IPS-18c (cell line): ENCODE data around the gene TYW5.
A peak's percentile ranks its signal among the peaks of the same experiment; 100 is the strongest.

Experiments used
- H3K4me3 ChIP-seq: 2 replicates; pipeline ENCODE4 v1.7.0; 2013; ENCODE audit warnings: low read depth, mild to moderate bottlenecking, low read length, moderate library complexity; ENCODE audit not compliant: insufficient read depth
- H3K9me3 ChIP-seq: one replicate; pipeline ENCODE4 v1.6.1; 2013; ENCODE audit warnings: mild to moderate bottlenecking, low read length, moderate library complexity; ENCODE audit not compliant: control insufficient read depth, insufficient read depth

The TYW5 gene, protein sequence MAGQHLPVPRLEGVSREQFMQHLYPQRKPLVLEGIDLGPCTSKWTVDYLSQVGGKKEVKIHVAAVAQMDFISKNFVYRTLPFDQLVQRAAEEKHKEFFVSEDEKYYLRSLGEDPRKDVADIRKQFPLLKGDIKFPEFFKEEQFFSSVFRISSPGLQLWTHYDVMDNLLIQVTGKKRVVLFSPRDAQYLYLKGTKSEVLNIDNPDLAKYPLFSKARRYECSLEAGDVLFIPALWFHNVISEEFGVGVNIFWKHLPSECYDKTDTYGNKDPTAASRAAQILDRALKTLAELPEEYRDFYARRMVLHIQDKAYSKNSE

DNA sequence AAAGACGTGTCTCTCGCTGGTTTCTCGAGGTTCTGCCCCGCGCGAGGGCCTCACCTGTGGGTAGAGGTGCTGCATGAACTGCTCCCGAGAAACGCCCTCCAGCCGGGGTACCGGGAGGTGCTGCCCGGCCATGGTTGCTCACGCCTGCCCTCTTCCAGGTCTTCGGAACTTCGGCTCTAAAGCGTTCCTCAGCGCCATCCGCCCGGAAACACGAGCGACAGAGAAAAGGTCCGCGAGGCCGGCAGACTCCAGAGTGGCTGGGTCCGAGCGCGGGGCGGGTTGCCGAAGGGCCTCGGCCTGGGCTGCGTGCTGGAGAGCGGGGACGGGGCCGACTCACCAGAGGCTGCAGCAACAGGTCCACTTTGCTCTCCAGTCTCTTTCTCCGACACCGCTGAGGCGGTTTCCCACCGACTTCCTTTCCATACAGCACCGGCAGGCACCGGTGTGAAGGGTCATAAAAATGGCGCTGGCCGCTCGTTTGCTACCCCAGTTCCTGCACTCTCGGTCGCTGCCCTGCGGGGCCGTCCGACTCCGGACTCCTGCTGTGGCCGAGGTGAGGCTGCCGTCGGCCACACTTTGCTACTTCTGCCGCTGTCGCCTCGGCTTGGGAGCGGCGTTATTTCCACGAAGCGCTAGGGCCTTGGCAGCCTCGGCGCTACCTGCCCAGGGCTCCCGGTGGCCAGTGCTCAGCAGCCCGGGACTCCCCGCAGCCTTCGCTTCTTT lies at the start of gene TYW5, which contains the start of gene MAIP1:
TSS of gene TYW5 (minus strand) at position 153 of the 723 bp plus-strand sequence. CDS start at position 132, 21 bp downstream.
TSS of gene MAIP1 (plus strand) at position 244 of the 723 bp plus-strand sequence. CDS start at position 461, 217 bp downstream.
- Histone ChIP-seq H3K4me3 (peak within 1 kb of the TSS; percentile 97), H3K9me3 (no peaks in the 10 kb centered on the region)

GRCh38 chr2:200003444-200003843 lies 48.2 kb upstream of the TYW5 start:
- no peak overlapping the region for H3K4me3 ChIP-seq
- H3K9me3 ChIP-seq = no peaks in the 10 kb centered on the region

- H3K4me3 ChIP-seq = no peak overlapping the region
- H3K9me3 ChIP-seq = no peaks in the 10 kb centered on the region
Observed at GRCh38 chr2:200000444-200001163, 45.3 kb upstream of the TYW5 start.

- Histone ChIP-seq H3K4me3 (no peak overlapping the region), H3K9me3 (no peaks in the 10 kb centered on the region)
Observed at GRCh38 chr2:199999166-199999565, 43.9 kb upstream of the TYW5 start.

DNA sequence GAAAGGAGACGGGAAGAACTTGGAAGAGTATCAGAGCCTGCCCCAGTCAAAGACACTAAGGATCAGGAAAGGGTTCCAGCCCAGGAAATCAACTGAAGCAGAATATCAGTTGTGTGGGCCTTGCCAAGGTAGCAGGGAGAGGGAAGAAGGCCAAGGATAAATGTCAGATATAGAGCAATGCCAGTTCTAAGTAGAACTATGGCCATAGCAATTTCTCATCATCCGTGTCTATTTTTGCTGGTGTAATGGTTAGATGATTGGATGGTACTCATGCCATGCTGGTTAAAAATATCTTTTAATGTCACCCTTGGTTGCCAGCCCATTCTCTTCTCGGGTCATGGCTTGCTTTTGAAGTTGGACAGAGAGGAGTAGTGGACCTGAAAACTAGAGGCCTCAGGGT lies 42.0 kb upstream of the TYW5 start:
- H3K9me3 ChIP-seq = no peaks in the 10 kb centered on the region

GRCh38 chr2:199994896-199995295 lies 39.6 kb upstream of the TYW5 start:
- Histone ChIP-seq H3K4me3 (no peak overlapping the region), H3K9me3 (no peaks in the 10 kb centered on the region)

More for the DNA sequence above, 42.0 kb upstream of the TYW5 start:
- no peak overlapping the region for H3K4me3 ChIP-seq

GRCh38 chr2:199994371-199994770 lies 39.1 kb upstream of the TYW5 start:
- Histone ChIP-seq H3K9me3 (no peaks in the 10 kb centered on the region), H3K4me3 (no peak overlapping the region)

DNA sequence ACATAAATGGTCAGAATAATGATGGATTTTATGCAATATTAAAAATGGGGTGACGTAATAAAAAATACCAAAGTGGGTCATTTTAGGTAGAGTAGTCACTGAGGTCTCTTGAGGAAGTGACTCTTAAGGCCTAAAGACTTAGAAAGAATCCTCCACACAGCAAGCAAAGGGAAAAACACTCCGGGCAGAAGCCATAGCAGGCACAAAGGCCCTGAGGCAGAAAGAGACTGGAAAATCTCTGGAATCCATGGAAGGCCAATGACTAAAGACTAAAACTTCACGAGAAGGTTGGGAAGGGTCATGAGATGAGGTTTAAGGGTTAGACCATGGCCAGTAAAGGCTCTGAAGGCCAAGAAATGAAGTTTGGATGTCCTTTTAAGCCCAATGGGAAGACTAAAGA lies 37.0 kb upstream of the TYW5 start:
- no peaks in the 10 kb centered on the region for H3K9me3 ChIP-seq
- no peak overlapping the region for H3K4me3 ChIP-seq

- H3K9me3 ChIP-seq = no peaks in the 10 kb centered on the region
- no peak overlapping the region for H3K4me3 ChIP-seq
Observed at GRCh38 chr2:199991691-199992090, 36.4 kb upstream of the TYW5 start.

DNA sequence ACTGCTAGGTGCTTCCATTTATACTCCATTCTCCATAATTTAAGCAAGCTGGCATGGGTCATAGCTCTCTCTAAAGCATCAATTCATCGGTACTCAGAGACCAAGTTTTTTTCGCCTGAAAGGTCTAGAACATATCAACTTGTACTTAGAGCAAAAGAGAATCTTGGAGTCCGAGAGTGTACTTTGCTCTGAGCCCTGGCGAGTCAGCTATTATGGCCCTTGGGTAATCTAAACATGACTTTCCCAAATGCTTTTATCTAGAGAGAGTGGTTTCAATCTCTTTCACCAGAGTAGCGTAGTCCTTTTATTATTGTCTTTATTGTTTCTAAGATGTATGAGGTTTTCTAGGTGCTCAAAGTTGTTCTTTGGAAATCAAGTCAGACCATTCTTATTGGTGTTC lies 34.5 kb upstream of the TYW5 start:
- Histone ChIP-seq H3K9me3 (no peaks in the 10 kb centered on the region), H3K4me3 (no peak overlapping the region)

GRCh38 chr2:199988151-199988550 lies 32.9 kb upstream of the TYW5 start:
- Histone ChIP-seq H3K4me3 (no peak overlapping the region), H3K9me3 (no peaks in the 10 kb centered on the region)

DNA sequence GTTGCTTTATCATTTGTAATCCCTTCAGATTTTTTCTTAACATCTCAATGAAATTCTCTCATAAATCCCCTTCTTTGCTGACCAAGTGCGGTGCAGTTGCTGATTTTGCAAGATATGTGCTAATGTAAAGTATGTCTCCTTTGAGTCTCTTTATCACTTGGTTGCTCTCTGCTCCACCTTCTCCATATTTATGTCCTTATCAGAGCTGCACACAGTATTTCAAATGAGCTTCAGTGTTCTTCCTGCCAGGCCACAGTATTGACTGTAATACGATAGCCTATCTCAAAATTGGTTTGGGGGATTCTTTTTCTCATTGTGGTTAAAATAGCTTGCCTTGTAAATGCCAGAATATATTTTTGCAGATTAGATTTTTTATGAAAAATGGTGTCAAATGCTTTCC lies 32.3 kb upstream of the TYW5 start:
- Histone ChIP-seq H3K9me3 (no peaks in the 10 kb centered on the region), H3K4me3 (no peak overlapping the region)

GRCh38 chr2:199985625-199986207 lies 30.4 kb upstream of the TYW5 start:
- H3K4me3 ChIP-seq = no peak overlapping the region
- no peaks in the 10 kb centered on the region for H3K9me3 ChIP-seq

GRCh38 chr2:199984755-199985154 lies 29.5 kb upstream of the TYW5 start:
- Histone ChIP-seq H3K9me3 (no peaks in the 10 kb centered on the region), H3K4me3 (no peak overlapping the region)

- Histone ChIP-seq H3K9me3 (no peaks in the 10 kb centered on the region), H3K4me3 (no peak overlapping the region)
Observed at GRCh38 chr2:199984159-199984558, 28.9 kb upstream of the TYW5 start.

- Histone ChIP-seq H3K9me3 (no peaks in the 10 kb centered on the region), H3K4me3 (no peak overlapping the region)
Observed at GRCh38 chr2:199983534-199983933, 28.2 kb upstream of the TYW5 start.

GRCh38 chr2:199982126-199982843 lies 27.0 kb upstream of the TYW5 start:
- no peak overlapping the region for H3K4me3 ChIP-seq
- H3K9me3 ChIP-seq = no peaks in the 10 kb centered on the region
